ENCODE results near the gene TREH. TPM values are rescaled to one million over a fixed set of nuclear protein-coding genes. Genes with fewer than 3 reads are reported as not detected.

TREH gene
- total and polyA plus RNA-seq, 12 donors: 0.11 to 4.8 (median 0.83) TPM; not detected in 9

DNA sequence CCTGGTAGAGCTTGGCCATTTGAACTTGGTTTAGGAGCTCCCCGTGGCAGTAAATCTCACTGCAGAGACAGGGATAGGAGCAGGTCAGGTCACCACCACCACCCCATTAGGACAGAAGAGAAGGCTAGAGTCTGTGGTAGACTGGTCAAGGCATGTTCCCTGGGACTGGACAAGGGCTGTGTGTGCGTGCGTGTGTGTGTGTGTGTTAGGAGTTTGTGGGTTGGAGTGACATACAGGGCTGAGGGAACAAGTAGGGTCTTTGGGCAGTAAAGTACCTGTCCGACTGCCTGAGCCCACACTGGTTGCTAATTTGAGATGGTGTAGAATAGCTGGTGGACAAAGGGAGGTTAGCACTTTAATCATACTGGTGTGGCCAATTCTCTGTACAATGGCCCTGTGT, 16.1 kb downstream of the TREH start:
- Histone ChIP-seq H3K27me3 (no peaks in the 10 kb centered on the region), H3K9me3 (no peaks in the 10 kb centered on the region), H3K4me1 (peaks cover 0 to 19% (median 13%) of the 10 kb centered on the region in 9 donors), H3K4me3 (no peak overlapping the region), H3K36me3 (peaks cover 0 to 6% (median 0%) of the 10 kb centered on the region in 9 donors), H3K27ac (no peak overlapping the region)
- TF ChIP-seq, protein P1, sequence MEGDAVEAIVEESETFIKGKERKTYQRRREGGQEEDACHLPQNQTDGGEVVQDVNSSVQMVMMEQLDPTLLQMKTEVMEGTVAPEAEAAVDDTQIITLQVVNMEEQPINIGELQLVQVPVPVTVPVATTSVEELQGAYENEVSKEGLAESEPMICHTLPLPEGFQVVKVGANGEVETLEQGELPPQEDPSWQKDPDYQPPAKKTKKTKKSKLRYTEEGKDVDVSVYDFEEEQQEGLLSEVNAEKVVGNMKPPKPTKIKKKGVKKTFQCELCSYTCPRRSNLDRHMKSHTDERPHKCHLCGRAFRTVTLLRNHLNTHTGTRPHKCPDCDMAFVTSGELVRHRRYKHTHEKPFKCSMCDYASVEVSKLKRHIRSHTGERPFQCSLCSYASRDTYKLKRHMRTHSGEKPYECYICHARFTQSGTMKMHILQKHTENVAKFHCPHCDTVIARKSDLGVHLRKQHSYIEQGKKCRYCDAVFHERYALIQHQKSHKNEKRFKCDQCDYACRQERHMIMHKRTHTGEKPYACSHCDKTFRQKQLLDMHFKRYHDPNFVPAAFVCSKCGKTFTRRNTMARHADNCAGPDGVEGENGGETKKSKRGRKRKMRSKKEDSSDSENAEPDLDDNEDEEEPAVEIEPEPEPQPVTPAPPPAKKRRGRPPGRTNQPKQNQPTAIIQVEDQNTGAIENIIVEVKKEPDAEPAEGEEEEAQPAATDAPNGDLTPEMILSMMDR (IDR thresholded peaks at IDR 0.05): no peak
- intact Hi-C loops (cut with DNase I): loop anchor here in 1 of 10 donors (10.0 kb wide), 1 partner anchor 291 kb away; the partner anchor contains the start of gene UPK2
- 87 to 93% methylated on average over 4 of the region's 4 CpGs for WGBS, 2 donors
- ATAC-seq (no peak), DNase-seq (no peak)

DNA sequence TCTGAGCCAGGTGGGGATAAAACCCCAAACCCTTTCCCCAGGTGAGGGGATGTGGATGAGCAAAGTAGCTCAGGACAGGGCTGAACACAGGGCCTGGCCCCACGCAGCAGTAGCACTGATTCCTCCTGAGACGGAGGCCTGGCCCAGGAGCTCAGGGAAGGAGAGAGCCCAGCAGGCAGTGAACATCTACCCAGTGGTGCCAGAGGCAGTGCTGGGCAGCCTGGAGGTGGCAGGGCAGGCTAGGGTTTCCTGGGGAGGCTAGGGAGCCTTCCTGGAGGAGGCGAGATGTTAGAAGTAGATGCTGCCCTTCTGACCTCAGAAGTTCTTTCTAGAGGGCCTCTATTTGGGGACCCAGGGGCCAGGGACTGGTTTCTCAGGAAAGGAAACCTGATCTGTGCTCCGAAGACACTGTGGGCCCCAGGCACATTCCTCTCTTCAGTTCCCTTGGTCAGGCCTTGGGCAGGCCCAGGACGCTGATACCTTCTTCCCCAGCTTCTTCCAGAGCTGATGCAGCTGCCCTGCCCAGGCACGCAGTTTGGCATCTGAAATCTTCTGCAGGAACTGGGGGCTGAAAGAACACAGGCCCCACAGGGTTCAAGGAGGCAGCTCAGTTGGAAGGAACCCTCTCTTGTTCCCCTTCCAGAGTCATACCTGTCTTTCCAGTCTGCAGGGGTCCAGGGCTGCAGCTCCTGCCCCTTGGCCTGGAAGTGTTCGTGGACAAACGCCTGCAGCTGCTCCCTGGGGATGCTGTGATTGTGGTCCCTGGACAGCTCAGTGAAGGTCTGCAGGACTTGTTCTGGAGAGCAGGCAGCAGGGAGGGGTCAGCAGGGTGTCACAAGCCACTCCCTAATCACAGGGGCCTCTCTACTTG, 16.8 kb downstream of the TREH start:
- DNase-seq (no peak), ATAC-seq (no peak)
- intact Hi-C loops (cut with DNase I): loop anchor here in 1 of 10 donors (10.0 kb wide), 1 partner anchor 292 kb away; the partner anchor contains the start of gene UPK2
- Histone ChIP-seq H3K4me1 (peaks cover 0 to 26% (median 15%) of the 10 kb centered on the region in 9 donors), H3K36me3 (peaks cover 0 to 13% (median 4%) of the 10 kb centered on the region in 9 donors), H3K27ac (no peak overlapping the region), H3K27me3 (no peaks in the 10 kb centered on the region), H3K4me3 (no peak overlapping the region), H3K9me3 (no peaks in the 10 kb centered on the region)
- 72 to 83% methylated on average over 8 of the region's 8 CpGs for WGBS, 2 donors
- TF ChIP-seq, protein P1 (IDR thresholded peaks at IDR 0.05): no peak

DNA sequence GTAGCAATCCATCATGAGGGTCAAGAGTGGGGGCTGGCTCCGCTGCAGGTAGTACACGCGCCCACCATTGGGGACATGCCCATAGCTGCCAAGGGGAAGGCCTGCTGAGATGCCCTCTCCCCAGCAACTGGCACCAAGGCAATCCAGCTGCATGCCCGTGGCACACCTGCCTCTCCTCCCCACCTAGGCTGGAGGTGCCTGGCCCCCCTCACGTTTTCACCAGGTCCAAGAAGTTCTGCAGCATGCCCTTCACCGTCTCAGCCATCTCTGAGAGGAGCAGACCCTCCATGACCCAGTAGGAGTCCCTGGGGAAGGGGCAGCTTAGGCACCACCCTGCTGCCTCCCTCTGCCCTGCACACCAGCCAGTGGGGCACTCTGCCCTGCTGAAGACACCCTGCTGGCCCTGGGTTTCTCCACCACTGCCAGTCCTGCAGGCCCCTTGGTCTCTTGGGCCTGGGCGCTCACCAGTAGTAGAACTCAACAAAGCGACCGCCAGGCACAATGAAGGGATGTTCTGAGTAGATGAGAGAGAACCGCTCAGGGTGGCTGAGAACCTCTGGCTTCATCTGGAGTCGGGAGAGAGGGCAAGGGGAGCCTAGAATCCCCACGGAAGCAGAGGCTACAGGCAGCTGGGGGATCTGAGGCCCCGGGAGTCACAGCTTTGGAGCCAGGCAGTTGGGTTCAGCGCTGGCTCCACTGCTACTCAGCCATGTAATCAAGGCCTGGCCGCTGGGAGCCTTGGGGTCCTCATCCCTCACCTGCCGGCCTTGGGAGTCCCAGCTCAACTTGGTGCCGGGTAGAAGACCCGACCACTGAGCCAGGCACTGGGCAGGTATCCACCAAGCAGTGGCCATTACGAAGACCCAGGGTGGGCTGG, 17.8 kb downstream of the TREH start:
- no peak for DNase-seq
- TF ChIP-seq, protein P1 (IDR thresholded peaks at IDR 0.05): no peak
- Histone ChIP-seq H3K4me3 (no peak overlapping the region), H3K9me3 (no peaks in the 10 kb centered on the region), H3K27me3 (no peaks in the 10 kb centered on the region), H3K36me3 (peaks cover 0 to 23% (median 13%) of the 10 kb centered on the region in 9 donors), H3K27ac (no peak overlapping the region), H3K4me1 (peaks cover 0 to 30% (median 15%) of the 10 kb centered on the region in 9 donors)
- intact Hi-C loops (cut with DNase I): loop anchor here in 1 of 10 donors (10.0 kb wide), 1 partner anchor 293 kb away; the partner anchor contains the start of gene UPK2
- ATAC-seq: no peak
- 88 to 89% methylated on average over 19 of the region's 19 CpGs for WGBS, 2 donors
